ENCODE measurements around the gene CFAP300.

Gene CFAP300

DNA sequence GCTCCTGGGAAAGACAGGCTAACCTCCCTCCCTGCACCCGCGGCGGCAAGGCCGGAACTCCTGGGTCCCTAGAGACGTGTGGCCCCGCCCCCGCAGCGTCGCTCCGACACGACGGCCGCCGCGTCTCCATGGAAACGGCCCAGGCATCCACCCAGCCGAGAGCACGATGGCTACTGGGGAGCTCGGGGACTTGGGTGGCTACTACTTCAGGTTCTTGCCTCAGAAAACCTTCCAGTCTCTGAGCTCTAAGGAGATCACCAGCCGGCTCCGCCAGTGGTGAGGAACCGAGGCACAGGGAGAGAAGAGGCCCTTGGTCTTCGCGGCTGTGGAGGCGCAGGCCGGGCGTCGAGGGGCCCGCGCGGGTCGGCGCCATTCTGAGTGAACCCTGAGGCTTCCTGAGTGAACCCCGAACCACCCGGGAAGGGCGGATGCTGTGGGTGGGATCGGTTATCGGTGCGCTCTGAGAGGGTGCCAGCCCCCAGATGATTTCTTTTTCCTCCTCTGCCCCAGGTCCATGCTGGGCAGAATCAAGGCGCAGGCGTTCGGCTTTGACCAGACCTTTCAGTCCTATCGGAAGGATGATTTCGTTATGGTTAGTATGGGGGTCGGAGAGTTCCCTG, at the start of gene CFAP300:
Gene CFAP300, plus strand, starts transcription at position 133 of the 620 bp plus-strand sequence. Its CDS starts 34 bp downstream, at position 167.
- H3K27ac ChIP-seq, result no peak within 1 kb of the TSS; the same call in 1 of the 2 replicates
- TF ChIP-seq ZFX (IDR thresholded peaks at IDR 0.05), result no peak
- TF ChIP-seq, protein P1, sequence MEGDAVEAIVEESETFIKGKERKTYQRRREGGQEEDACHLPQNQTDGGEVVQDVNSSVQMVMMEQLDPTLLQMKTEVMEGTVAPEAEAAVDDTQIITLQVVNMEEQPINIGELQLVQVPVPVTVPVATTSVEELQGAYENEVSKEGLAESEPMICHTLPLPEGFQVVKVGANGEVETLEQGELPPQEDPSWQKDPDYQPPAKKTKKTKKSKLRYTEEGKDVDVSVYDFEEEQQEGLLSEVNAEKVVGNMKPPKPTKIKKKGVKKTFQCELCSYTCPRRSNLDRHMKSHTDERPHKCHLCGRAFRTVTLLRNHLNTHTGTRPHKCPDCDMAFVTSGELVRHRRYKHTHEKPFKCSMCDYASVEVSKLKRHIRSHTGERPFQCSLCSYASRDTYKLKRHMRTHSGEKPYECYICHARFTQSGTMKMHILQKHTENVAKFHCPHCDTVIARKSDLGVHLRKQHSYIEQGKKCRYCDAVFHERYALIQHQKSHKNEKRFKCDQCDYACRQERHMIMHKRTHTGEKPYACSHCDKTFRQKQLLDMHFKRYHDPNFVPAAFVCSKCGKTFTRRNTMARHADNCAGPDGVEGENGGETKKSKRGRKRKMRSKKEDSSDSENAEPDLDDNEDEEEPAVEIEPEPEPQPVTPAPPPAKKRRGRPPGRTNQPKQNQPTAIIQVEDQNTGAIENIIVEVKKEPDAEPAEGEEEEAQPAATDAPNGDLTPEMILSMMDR (conservative IDR thresholded peaks at IDR 0.05), result no peak

DNA sequence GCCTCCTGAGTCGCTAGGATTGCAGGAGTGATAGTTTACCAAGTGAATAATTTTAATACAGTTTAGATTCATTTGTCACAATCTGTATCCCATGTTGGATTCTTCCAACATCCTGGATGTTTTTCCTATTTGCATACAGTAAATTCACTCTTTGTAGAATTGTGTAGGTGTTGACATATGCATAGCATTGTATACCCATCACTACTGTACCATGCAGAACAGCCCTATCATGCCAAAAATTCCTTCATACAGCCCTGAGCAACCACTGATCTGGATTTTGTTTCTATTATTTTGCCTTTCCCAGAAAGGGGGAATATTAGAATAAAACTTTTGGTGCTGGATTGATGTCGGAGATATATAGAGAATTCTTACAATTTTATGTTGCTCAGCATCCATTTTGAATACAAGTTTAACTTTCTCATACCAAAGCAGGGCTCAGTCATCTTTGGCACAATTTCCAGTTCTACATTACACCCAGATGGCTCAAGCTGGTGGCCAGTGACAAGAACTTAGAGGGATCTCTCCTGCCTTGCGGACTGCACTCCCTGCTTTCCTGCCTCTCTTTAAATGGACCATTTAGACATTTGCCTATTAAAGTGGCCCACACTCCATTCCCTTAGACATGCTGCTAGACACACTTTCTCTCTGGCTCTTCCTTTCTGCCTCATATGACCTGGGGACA, 45.4 kb upstream of the CFAP300 start:
- no peak overlapping the region for H3K27ac ChIP-seq
- TF ChIP-seq, protein P1 (conservative IDR thresholded peaks at IDR 0.05), result no peak
- TF ChIP-seq ZFX (IDR thresholded peaks at IDR 0.05), result no peak

DNA sequence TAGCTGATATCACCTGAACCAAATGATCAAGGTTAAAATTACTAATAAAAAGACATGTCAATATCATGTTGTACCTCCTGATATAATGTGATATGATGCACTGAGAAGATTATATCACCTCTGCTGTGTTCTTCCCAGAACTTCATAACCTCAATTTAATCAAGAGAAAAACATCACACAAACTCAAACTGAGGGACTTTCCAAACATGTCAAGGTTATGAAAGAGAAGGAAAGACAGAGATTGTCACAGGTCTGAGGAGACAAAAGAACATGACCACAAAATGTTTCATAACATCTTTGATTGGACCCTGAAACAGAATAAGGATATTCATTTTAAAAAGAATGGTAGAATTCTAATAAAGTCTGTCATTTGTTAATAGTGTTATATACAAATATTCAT, 43.0 kb upstream of the CFAP300 start:
- H3K27ac ChIP-seq, result no peak overlapping the region
- TF ChIP-seq ZFX (IDR thresholded peaks at IDR 0.05), result no peak
- TF ChIP-seq, protein P1 (conservative IDR thresholded peaks at IDR 0.05), result no peak

DNA sequence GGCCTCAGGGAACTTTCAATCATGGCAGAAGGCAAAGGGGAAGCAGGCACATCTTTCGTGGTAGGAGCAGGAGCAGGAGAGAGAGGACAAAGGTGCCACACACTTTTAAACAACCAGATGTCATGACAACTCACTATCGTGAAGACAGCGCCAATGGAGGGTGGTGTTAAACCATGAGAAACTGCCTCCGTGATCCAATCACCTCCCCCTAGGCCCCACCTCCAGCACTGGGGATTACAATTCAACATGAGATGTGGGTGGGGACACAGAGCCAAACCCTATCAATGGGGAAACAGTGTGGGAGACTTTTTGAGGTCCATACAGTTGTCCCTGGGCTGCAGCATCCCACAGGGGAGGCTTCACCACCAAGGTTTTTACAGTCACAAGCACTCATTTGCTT, 41.9 kb upstream of the CFAP300 start:
- H3K27ac ChIP-seq, result no peak overlapping the region
- no peak for TF ChIP-seq ZFX (IDR thresholded peaks at IDR 0.05)
- TF ChIP-seq, protein P1 (conservative IDR thresholded peaks at IDR 0.05), result no peak

DNA sequence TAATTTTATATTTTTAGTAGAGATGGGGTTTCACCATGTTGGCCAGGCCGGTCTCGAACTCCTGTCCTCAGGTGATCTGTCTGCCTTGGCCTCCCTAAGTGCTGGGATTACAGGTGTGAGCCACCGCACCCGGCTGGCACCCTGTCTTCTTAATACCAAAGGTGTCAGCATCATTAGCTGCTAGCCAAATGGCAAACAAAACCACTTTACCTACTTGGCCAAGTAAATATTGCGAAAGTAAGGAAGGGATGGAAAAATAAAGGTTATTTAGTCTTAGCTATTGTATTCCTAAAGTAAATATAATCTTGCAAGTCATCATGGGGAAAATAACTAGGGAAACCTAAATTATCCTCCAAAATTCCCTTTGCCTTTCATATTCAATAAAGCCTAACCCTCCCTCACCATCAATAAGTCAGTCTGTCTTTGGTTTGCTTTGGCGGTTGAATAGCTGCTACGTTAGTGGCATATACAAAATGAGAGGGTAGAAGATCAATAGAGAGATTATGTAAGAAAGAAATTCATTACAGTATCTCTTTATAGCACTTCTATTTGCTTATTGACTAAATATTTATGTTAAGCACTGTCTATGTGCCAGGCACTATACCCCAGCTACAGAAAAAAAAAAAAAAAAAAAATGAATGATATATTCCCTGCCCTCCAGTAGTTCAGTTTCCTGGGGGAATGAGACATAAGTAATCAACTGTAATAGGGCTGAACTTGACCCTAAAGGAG, 40.2 kb upstream of the CFAP300 start:
- no peak overlapping the region for H3K27ac ChIP-seq
- no peak for TF ChIP-seq ZFX (IDR thresholded peaks at IDR 0.05)
- TF ChIP-seq, protein P1 (conservative IDR thresholded peaks at IDR 0.05), result no peak

GRCh38 chr11:102007567-102008437, 39.4 kb upstream of the CFAP300 start:
- TF ChIP-seq ZFX (IDR thresholded peaks at IDR 0.05), result no peak
- TF ChIP-seq, protein P1 (conservative IDR thresholded peaks at IDR 0.05), result peak; percentile 73
- H3K27ac ChIP-seq, result no peak overlapping the region
